CD4-positive, alpha-beta T cell treated with Interleukin-2 at 100 ng/mL for 4 hours (primary cell): ENCODE results near the gene MYO1B.

ENCODE experiments used
- DNase-seq: peaks from one replicate; pipeline ENCODE4 v3.0.0-alpha.2; 2020; ENCODE audit warnings: low spot score

MYO1B gene

DNA sequence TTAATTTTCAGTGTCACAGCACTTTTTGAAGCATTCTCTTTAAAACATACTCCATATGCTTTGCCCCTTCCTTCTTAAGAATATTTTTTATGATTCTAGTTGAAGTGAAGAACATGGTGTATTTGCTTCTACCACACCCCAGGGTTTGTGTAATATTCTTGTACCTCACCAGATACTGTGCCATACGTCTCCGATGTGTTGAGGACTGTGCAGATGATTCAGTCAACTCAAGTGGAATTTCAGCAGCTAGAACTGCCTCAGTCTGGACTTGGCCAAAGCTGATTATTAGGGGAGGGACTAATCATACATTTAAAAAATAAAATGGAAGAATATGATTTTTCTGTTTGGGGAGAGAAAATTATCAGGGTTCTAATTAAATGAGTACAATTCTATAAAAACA is 115.7 kb downstream of the MYO1B start:
- no peak for DNase-seq

- no peak for DNase-seq
These were observed 117.6 kb downstream of the MYO1B start for GRCh38 chr2:191362841-191363240.

DNA sequence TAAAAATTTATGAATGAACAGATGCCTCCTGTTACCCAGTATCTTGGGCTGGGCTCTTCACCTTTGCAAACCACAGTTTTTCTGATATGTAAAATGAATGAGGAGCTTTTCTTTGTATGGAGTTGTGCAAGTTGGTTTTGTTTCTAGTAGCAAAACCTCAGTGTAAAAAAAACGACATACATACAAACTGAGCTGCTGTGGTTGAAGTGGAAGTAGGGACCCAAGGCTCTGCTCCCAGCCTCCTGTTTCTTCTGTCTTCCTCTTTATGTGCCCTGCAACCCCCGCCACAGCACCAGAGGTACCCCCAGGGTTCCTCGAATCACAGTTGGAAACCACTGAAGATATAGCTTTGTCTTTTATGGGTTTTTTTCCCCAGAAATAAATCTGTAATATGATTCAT is 118.1 kb downstream of the MYO1B start:
- no peak for DNase-seq

DNA sequence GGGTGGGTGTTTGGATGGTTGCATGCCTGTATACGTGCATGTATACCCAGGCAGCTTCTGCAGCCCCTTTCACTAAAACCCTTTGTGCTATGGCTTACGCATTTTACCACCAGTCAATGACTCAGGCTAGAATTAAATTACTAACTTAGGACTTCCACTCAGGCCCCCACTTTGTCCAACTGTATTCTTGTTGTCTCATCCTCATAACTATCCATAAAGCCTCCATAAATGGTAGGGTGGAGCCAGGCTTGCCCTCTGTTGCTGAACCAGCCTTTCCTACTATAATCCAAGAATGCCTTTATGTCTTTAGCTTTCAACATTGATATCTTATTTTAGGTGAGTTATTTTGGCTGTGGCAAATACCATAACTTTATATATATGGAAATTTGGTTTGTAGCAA is 119.9 kb downstream of the MYO1B start:
- DNase-seq, result no peak

DNA sequence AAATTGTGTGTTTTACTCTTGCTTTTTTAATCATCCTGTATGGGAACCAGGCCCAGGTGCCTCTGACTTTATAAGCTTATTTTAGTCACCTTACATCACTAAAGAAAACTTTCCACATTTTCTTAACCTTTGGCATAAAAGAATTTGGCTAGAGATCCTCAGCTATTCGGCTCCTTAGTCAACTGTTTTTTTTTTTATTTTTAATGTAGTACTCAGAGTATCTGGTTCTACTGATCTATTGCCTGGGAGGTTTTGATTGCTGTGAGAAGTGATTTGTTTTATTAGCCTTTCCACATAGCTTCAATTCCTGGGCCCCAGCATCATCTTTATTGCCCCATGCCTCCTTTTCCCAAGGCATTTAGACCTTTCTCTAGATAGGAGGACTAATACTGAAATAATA is 121.0 kb downstream of the MYO1B start:
- DNase-seq, result no peak

DNA sequence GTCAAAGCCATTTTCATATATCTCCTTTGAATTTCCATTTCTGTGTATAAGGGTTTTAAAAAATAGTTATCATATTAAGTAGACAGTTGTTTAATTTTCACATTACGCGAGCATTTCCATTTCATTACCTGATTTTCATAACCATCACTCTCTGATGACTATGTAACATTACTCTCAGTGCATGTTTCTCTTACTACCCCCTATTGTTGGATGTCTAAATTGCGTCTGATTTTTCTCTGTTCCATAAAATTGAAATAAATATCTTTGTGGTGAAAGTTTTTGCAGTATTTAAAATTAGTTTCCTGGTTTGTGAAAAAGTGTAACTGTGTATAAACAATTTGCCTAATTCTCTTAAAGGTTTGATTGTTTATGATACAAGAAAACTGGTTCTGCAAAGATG is 123.8 kb downstream of the MYO1B start:
- DNase-seq, result no peak

- no peak for DNase-seq
These were observed 129.2 kb downstream of the MYO1B start for GRCh38 chr2:191374366-191374765.

DNA sequence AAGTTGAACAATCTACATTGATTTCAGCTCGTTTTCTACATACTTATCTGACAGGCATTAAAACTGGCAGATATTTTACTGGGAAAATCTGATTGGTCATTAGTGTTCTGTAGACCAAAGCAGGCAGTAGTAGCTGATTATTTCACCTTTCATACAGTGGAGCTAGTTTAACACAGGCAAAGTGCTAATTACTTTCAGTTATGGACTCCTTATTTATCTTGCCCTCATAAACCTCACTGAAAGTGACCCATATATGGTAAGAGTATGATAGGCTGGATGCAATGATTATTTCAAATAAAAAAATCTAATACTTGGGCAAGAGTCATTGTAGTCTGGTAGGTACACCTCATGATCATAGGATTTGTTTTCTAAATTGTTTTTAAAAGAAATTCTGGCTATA is 129.7 kb downstream of the MYO1B start:
- DNase-seq, result no peak

GRCh38 chr2:191376981-191377629 is 131.9 kb downstream of the MYO1B start:
- DNase-seq, result no peak

DNA sequence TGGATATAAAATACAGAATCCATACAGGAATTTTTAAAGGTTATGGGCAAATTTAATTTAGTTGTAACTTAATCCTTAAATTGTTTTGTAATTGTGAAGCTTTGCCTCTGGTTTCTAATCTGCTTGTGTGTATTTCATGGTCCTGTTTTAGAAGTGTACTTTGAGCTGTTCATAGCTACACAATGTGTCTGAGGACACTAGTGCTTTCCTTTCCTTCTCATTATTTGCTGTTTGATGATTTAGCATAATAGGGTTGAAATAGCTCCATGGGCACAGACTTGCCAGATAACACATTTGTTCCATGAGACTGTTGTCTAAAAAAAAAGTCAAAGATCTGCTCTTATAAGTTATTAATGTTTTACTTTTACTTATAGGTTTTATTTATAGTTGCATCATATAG is 134.2 kb downstream of the MYO1B start:
- DNase-seq, result no peak

DNA sequence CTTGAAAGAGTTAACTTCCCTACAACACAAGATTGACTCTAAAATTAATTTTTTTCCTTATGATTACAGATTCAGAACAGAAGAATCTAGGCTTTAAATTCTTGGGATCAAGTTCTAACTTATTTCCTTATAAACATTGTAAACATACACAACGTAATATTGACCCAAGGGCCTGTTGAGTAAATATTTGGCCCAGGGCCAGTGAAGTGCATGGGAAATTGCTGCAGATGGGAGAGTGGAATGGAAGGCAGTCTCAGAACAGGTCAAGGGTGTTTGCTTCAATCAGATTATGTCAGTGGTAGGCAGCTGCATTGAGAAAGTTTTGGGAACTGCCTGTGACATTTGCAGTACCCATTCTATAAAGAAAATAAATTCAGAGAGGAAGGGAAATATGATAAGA is 137.6 kb downstream of the MYO1B start:
- DNase-seq, result no peak

DNA sequence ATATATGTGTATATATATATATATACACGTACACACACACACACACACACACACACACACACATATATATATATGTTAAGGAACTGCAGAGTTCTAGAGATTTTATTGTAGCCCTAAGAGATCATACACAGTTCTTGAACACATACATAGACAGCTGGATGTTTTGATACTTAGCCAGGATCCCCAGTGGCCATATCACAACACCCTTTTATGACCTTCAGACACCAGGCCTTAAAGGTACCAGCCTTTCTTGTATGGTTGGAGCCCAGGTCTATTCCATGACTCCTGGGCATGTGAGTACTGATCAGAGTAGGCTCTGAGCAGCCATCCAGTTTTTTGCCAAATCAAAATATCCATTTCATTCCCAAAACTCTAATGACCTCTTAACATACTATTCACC is 138.3 kb downstream of the MYO1B start:
- no peak for DNase-seq

- no peak for DNase-seq
These were observed 139.6 kb downstream of the MYO1B start for GRCh38 chr2:191384829-191385228.

DNA sequence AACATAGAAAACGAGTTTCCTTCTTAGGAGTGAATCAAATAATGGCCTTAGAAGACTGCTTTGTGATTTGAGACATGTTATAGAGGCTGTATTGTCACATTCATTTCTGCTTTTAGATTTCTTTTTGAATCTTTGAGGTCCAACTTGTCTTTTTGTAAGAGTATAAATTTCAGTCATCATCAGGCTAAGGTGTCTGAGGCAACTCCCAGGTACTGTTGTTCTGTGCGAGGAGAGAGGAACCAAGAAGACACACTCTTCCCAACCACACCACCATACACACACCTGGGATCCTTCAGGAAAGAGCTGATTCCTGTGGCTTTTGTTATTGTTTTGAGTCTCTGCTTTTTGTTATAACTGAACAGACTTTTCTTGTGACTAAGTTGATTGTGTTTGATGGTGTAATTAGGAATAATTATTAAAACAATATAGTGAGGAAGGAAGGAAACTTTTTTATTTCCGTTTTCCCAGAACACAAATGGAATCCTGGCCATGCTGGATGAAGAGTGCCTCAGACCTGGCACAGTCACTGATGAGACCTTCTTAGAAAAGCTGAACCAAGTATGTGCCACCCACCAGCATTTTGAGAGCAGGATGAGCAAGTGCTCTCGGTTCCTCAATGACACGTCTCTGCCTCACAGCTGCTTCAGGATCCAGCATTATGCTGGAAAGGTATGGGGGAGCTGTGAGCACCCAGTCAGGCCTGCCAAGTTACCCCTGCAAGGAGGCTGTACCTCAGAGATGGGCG is 140.4 kb downstream of the MYO1B start:
- no peak for DNase-seq

- no peak for DNase-seq
These were observed 141.8 kb downstream of the MYO1B start for GRCh38 chr2:191386938-191387536.

GRCh38 chr2:191389288-191389687 is 144.1 kb downstream of the MYO1B start:
- no peak for DNase-seq

GRCh38 chr2:191391171-191391570 is 146.0 kb downstream of the MYO1B start:
- no peak for DNase-seq

- no peak for DNase-seq
These were observed 148.8 kb downstream of the MYO1B start for GRCh38 chr2:191394043-191394442.

DNA sequence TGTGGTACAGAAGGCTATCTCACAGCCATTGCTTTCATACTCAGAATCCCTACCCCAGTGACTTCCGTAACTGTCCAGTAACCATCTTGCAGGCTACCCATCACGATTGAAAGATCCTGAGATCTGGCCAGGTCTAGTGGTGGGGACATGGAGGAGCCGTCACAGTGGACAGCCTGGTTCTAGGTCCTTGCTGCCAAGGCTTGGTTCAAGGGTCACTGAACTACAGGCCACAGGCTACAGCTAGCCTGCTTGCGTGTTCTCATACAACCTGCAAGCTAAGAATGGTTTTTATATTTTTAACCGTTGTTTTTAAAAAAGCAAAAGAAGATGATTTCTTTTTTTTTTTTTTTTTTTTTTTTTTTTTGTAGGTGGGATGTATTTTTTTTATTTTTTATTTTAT is 151.6 kb downstream of the MYO1B start:
- DNase-seq, result no peak

DNA sequence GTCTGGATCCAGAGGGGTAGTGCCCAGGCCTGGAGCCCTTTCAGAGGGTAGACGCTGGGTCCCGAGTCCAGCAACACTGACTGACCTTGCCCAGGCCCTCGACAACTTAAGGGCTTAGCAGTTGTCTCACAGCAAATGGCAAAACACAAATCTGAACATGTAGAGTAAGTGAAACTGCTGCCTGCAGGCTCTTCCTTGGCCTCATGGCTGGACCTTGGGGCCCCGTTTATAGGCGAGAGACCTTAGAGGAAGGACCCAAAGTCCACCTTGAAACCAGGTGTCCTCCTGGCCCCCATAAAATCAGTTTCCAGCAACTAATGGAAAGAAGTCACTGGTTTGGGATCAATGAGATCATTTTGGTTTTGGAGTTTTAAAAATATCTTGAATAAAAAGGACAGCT is 154.4 kb downstream of the MYO1B start:
- DNase-seq, result no peak

- no peak for DNase-seq
These were observed 156.1 kb downstream of the MYO1B start for GRCh38 chr2:191401287-191401686.

- no peak for DNase-seq
These were observed 157.9 kb downstream of the MYO1B start for GRCh38 chr2:191402966-191403565.

DNA sequence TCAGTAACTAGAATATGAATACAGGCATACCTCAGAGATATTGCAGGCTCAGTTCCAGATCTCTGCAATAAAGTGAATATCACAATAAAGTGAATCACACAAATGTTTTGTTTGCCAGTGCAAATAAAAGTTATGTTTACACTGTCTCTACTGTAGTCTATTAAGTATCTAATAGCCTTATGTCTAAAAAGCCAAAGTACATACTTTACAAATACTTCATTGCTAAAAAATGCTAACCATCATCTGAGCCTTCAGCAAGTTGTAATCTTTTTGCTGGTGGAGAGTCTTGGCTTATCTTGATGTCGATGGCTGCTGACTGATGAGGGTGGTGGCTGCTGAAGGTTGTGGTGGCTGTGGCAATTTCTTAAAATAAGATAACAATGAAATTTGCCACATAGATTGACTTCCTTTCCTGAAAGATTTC is 159.4 kb downstream of the MYO1B start:
- no peak for DNase-seq
